Right lobe of liver (tissue), 4 donors: Measurements from ENCODE around the gene GNAI3.

Experiments used
- POLR2A ChIP-seq: fragments of 450-650 bp; IDR thresholded peaks from one replicate; pipeline ENCODE4 v1.6.1; 2017; ENCODE audit warnings: antibody characterized with exemption, mild to moderate bottlenecking
- TF ChIP-seq, protein P1 (sequence below), 4 donors: fragments of 200-600 bp in 3 of 4; fragments of 450-650 bp in 1 of 4; IDR thresholded peaks; one replicate each; pipeline versions ENCODE4 v1.5.1 to v1.8.0; 2016 to 2022; ENCODE audit warnings: antibody characterized with exemption in 4 of 4, mild to moderate bottlenecking in 2 of 4
- donor health status: DM: no; HTN: no; CAD: no.
- donor health status: DM: no; HTN: no; CAD: no.
- donor health status: DM: no; HTN: yes; CAD: no.

DNA sequence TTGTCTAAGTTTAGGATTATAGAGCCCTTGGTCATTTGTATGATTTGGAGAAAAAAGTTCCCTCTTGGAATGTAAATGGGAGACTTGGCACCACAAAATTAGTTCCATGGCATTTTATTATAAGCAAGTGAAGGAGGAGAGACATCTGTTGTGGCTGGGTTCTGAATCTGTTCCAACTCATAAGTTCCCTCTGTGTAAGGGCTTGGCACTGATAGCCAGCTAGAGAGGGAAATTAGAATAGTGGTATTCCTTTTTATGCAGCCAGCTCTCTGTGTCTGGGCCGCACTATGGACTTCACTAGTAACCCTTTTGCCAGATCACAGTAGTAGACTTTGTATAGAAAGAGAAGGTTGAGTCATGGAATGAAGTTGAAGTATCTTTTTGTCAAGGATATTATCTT is 31.1 kb downstream of the GNAI3 start:
- TF ChIP-seq, protein P1, sequence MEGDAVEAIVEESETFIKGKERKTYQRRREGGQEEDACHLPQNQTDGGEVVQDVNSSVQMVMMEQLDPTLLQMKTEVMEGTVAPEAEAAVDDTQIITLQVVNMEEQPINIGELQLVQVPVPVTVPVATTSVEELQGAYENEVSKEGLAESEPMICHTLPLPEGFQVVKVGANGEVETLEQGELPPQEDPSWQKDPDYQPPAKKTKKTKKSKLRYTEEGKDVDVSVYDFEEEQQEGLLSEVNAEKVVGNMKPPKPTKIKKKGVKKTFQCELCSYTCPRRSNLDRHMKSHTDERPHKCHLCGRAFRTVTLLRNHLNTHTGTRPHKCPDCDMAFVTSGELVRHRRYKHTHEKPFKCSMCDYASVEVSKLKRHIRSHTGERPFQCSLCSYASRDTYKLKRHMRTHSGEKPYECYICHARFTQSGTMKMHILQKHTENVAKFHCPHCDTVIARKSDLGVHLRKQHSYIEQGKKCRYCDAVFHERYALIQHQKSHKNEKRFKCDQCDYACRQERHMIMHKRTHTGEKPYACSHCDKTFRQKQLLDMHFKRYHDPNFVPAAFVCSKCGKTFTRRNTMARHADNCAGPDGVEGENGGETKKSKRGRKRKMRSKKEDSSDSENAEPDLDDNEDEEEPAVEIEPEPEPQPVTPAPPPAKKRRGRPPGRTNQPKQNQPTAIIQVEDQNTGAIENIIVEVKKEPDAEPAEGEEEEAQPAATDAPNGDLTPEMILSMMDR (IDR thresholded peaks at IDR 0.05) = no peak
- TF ChIP-seq POLR2A = no peak
